Stimulated activated CD8-positive, alpha-beta memory T cell treated with anti-CD3 and anti-CD28 coated beads, Interleukin-15, amount 100 ng/mL, for 48 hours (primary cell): ENCODE measurements around the gene UVRAG.

Experiments
- DNase-seq, 2 donors: peaks; one replicate each; pipeline ENCODE4 v3.0.0-alpha.2; 2020; ENCODE audit warnings: low read depth in 2 of 2

The UVRAG gene

DNA sequence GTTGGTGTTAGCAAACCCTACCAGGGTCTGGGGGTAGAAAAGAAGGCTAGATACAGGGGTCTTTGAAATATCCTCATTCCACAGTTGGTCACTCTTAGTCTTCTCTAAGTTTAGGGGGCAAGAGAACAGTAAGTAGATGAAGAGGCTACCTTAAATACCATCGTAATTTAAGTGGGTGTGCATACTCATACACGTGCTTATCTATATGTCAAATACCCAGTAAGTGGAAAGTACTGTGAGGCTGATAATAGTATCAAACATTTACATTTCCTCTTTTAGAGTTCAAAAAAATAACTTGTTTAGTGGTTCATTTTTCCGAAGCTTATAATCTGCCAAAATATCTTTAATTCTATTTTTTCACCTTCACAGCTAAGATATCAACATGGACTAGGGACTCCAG is 300.5 kb downstream of the UVRAG start:
- no peak for DNase-seq

DNA sequence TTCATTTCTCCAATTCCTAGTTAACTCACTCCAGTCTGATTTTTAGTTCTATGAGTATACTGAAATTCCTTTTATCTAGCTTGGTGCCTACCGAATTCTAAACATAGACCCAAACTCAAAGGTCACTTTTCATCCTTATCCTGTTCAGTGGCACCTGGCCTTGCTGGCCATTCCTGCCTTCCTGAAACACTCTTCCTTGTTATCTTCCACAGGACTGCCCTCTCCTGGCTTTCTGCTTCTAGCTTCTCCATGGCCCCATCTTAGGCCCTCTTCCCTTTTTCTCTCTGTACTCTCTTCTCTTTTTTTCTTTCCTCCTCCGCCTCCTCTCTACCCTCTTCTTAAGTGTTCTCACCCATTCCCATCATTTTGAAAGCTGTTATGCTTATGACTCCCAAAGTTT is 304.0 kb downstream of the UVRAG start:
- no peak for DNase-seq

DNA sequence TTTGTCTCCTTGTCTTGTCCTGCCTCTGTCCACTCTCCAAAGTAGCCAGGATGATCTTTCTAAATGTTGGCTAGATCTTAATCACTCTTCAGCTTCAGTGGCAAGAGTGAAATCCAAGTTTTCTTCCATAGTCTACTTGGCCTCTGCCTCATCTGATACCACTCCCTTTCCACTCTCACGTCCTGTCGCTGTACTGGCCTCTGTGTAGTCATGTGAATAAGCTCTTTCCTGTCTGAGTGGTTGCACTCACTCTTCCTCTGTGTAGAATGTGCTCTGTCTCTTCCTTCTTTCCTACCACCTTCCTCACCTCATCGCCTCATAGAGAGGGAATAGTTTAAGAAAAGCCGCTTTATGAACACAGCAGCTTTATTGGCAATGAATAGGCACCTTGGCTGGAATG is 304.8 kb downstream of the UVRAG start:
- DNase-seq: no peak

DNA sequence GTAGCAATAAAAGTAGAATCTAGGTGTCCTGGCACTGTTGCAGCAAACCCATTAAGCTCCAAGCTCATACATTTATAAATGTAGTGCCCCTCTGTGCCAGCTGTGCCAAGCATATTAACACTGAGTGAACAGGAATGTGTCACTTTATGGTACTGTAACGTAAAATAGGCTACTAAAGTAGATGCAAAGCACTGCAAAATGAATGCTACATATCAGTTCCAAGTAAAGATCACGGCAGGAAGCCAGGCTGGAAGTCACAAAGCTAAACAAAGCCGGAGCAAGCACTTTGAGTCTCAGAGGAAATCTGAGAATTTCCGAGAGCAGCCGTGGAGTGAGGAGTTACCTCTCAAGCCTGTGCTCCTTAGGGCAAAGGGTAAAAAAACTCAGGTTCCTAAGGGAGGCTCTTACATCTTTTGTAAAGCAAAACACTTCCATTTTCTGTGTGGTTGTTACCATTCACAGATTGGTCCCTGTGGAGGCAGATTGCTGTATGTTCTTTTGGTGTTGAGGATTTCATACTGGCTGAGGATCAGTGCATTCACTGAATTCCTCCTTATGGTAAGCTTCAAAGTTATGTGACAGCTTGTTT is 305.6 kb downstream of the UVRAG start:
- DNase-seq: no peak

DNA sequence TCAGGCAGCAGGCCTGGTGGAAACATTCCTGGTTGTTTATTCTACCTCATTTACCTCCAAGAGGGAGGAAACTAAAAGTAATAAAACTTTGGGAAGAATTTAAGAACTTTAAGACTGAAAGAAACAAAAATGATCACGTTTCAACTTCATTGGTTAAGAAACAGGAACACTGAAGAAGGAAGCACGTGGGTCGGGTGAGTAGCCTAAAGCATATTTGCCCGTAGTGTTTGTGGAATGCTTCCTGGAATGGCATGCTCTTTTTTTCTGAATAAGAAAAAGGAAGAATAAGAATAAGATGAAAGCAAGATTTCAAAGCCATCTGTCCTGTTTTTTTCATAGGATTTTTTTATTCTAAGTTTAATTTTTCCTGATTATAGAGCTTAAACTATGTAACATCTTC is 308.2 kb downstream of the UVRAG start:
- DNase-seq: no peak

DNA sequence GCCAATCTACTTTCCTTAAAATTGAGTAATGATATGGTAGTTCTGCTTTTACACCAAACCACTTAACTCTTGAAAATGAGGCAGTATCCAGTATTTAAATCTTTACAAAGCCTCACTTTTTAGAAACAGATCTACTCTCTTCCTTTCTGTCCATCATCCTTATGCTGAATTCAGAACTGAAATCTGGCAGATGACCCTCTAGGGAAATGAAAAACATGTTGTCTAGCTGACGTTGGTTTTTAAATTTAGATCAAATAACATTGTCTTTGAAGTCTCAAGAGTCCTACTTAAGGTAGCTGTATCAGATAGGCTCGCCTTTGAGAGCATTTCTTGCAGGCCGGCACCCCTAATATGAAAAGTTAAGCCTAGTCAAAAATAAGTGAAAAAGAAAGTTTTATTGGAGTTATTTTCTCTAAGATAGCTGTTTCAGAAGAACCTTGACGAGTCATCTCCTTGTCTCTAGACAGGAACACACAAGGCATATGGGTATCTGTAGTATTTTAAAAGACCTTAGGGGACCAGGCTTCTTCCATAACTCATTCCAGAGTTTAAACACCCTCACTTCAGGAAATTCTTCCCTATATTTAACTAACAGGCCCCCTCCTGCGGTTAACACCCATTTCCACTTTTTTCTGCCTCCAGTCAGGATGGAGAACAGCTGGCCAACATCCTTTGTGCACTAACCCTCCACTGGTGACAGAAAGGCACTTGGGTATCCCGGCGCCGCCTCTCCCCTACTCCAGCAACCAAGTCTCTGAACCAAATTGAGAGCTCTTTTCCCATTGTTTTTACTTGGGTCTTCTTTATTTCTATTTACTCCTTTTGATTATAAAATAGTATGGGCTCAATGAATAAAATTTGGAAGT is 310.1 kb downstream of the UVRAG start:
- no peak for DNase-seq

DNA sequence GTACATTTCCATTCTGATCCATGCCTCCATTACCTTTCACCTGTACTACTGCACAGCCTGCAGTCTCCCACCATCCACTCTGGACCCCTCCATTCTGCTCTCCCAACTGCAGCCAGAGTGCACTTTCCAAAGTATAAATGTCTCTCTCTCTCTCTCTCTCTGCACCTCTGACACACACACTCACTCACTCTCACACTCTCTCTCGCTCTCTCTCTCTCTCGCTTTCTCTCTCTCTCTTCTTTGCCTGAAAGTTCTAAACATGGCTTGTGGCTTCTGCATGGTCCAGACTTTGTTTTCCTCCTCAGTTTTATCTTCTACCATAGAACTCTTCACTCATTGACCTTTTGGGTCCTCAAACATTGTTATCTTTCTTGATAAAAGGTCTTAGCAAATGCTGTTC is 314.7 kb downstream of the UVRAG start:
- DNase-seq: no peak

DNA sequence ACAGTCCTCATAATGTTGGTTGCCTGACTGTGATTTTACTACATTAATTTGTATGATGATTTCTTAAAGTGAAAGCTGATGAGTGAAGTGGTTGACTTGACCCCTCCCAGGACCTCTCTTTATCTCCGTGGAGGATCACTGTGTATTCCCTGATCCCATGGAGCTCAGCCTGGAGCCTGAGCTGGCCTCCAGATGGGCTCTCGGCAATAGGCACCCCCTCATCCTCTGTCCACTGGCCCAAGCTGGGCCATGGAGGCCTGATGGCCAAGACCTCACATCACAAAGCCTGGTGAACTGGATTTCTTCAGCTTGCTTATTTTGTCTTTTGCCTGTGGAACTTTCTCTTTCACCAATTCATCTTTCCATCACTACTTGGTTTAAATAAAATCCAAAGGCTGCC is 316.1 kb downstream of the UVRAG start:
- no peak for DNase-seq

- no peak for DNase-seq
Measured at GRCh38 chr11:76131671-76132631, 316.9 kb downstream of the UVRAG start.

- no peak for DNase-seq
Measured at GRCh38 chr11:76134239-76134638, 319.2 kb downstream of the UVRAG start.

DNA sequence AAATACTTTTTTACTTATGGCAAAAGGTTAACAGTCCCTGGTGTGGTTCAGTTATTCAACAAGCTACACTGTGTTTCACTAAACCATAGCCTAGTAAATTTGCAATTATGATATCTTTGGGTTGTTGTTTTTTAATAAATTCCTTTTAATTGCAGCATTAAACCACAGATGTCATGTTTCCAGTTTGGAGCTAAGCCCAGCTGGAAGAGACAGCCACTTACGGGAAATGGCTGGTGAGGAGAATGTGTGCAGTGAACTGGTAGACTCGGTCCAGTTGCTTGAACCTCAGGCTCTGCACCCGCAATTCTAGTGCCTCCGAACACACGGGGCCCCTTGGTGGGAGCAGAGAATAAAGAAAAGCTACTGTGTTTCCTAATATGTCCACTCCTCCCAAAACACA is 320.5 kb downstream of the UVRAG start:
- DNase-seq: no peak

- no peak for DNase-seq
Measured at GRCh38 chr11:76139314-76139713, 324.3 kb downstream of the UVRAG start.

- no peak for DNase-seq
Measured at GRCh38 chr11:76140912-76141574, 326.0 kb downstream of the UVRAG start.

DNA sequence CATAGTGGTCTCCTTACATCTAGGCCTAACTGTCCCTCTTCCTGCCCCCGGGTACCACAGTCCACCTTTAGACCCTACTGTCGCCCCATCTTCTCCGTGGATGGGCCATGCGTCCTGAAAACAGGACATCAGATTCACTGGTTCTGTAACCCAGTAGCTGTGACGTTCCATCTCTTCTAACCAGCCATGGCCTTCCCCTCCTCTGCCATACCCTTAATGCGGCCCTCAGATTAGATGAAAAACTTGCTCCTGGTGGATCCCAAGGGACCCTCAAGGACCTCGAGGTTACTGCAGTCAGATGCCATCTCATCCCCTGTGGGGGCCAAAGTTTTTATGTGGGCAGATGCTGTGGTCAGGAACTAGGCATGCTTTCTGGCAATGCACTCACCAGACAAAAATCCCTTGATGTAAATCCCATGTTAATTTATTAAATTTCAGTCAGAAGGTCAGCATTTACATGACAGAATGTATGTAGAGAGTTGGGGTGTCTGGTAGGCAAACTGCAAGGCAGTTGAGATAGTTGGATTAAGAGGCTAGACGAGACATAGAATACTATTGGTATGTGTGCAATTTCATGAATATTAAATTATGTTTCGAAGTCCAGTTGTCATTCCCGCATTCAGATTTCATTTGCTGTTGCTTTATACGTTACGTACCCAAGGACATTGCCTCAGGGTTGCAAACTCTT is 327.0 kb downstream of the UVRAG start:
- DNase-seq: no peak

DNA sequence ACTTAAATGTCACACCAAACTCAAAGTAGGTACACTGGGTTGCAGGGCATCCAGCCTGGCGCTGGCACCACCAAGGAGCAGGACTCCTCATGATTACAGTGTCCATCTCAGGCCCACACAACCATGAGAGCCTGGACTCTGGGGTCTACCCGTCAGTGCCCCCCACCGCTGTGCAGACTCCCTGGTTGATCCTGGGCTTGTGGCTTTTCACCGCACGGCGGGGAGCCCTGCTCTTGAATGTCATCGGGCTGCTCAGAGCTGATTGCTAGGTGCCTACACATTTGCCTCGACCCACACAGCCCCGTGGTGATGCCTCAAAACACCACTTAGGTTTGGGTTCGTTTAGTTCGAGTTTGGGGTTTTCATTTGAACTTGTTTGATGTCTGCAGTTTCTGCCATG is 328.3 kb downstream of the UVRAG start:
- no peak for DNase-seq

DNA sequence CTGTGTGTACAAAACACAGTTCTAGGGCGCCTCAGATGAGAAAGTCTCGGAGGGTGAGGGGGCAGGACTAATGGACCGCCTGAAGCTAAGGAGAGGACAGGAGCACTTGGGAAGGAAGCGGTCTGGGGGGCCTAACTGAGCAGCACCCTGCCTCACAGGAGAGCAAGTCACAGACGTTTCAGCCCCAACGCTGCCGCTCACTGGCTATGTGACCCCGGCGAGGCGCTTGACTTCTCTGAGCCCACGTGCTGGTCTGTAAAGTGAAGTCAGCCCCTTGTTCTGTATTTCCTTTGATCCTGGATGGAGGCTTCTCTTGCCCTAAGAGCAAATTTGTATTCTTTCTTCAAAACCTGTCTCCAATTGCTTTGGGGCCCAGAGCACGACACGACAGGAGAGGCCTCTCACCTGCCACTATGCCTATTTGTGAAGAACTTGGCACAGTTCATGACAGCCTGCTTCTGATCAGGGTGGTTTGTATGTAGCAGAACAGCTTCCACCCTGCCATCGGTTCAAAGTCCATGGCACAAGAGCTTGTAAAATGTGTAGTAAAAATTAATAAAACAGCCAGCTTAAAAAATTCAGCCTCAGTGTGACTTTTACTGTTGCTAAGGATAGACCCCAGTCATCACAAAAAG is 332.2 kb downstream of the UVRAG start:
- no peak for DNase-seq

DNA sequence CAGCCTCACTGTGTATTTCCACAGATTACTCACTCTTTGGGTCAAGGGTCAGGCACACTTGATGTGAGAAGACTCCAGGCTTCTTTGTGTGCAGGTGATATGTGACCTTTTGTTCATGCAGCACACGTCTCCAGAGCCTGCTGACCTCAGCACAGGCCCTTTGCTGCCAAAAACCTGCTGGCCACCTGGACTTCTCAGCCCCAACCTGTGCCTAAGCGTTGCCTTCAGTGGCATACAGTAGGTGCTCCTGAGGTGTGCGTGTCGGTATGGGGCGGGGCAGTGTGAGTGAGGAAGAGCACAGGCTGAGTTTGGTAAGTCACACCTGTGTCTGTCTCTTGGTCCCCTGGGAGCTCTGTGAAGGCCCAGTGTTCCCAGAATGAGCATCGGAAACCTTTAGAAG is 333.2 kb downstream of the UVRAG start:
- no peak for DNase-seq

- DNase-seq: no peak
Measured at GRCh38 chr11:76148941-76149613, 334.1 kb downstream of the UVRAG start.

DNA sequence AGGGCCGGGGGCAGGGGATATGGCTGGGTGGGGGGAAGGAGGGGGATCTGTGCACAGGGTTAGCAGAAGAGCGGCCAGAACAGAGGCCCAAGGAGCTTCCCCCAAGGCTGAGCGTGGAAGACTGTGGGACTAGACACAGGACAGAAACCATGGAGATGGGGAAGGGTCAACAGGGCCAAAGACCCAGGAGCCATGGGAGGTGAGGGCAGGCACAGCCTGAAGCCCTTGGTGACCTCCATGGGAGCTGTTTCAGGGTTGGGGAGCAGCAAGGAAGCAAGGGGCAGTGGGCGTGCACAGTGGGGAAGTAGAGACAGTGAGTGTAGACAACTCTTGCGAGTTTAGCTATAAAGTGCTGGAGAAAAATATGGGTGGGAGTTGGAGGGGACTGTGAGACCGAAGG is 334.7 kb downstream of the UVRAG start:
- no peak for DNase-seq

- no peak for DNase-seq
Measured at GRCh38 chr11:76150141-76150540, 335.1 kb downstream of the UVRAG start.
